K562 (cell line): ENCODE data around the gene SPSB1.
A peak's percentile ranks its signal among the peaks of the same experiment; 100 is the strongest.

Experiments
- BRF2 ChIP-seq: IDR thresholded peaks from 3 replicates; pipeline ENCODE4 v1.6.1; 2011; ENCODE audit warnings: borderline replicate concordance, mild to moderate bottlenecking; ENCODE audit not compliant: insufficient read length, insufficient read depth
- CEBPB ChIP-seq: fragments of 450-650 bp; IDR thresholded peaks from 2 replicates; pipeline ENCODE4 v1.6.1; 2016; ENCODE audit warnings: missing genetic modification characterization, missing compliant biosample characterization
- GMEB1 ChIP-seq: fragments of 250-450 bp; sonication (Bioruptor Pico); IDR thresholded peaks from 2 replicates; pipeline ENCODE4 v1.4.0; 2020; ENCODE audit warnings: mild to moderate bottlenecking
- MBD1 ChIP-seq: fragments of 250-450 bp; sonication (Bioruptor Pico); IDR thresholded peaks from 2 replicates; pipeline ENCODE4 v1.8.0; 2022; ENCODE audit warnings: inconsistent platforms
- MEIS2 ChIP-seq: fragments of 450-650 bp; IDR thresholded peaks from 2 replicates; pipeline ENCODE4 v1.6.1; 2014; ENCODE audit warnings: mild to moderate bottlenecking; ENCODE audit not compliant: partially characterized antibody
- MTA3 ChIP-seq: fragments of 450-650 bp; formaldehyde crosslinking; IDR thresholded peaks from 2 replicates; pipeline ENCODE4 v1.6.1; 2017; ENCODE audit warnings: mild to moderate bottlenecking, borderline replicate concordance
- SRSF1 ChIP-seq: fragments of 200-400 bp; formaldehyde crosslinking; IDR thresholded peaks from 2 replicates; pipeline ENCODE4 v1.6.1; 2017; ENCODE audit warnings: mild to moderate bottlenecking, low read depth, low read length, moderate library complexity
- YBX1 ChIP-seq: fragments of 450-650 bp; IDR thresholded peaks from 2 replicates; pipeline ENCODE4 v1.7.1; 2016; ENCODE audit warnings: mild to moderate bottlenecking
- TF ChIP-seq, protein P1 (sequence below), 3 experiments: fragments of 200-800 bp in 1 of 3; fragments of 250-450 bp in 1 of 3; fragments of 450-650 bp in 1 of 3; sonication (Bioruptor Pico) in 1 of 3; sonication (Bioruptor generic) in 1 of 3; formaldehyde crosslinking in 1 of 3; IDR thresholded peaks; 2 replicates each; pipeline versions ENCODE4 v1.6.1 to v1.8.0; 2016 to 2022; ENCODE audit warnings: mild to moderate bottlenecking in 2 of 3, missing genetic modification characterization in 2 of 3, missing compliant biosample characterization in 1 of 3, moderate library complexity in 1 of 3
- TF ChIP-seq, protein P2 (sequence below), 3 experiments: IDR thresholded peaks in 2 of 3; conservative IDR thresholded peaks in 1 of 3; 2 replicates each; pipeline ENCODE4 v1.5.1; 2011 to 2012; ENCODE audit warnings: low read length in 3 of 3, mild to moderate bottlenecking in 3 of 3, control low read depth in 2 of 3, improper control_type of control experiment in 1 of 3, inconsistent platforms in 1 of 3, low read depth in 1 of 3, mixed read lengths in 1 of 3, moderate library complexity in 1 of 3; ENCODE audit not compliant: insufficient read depth in 2 of 3

DNA sequence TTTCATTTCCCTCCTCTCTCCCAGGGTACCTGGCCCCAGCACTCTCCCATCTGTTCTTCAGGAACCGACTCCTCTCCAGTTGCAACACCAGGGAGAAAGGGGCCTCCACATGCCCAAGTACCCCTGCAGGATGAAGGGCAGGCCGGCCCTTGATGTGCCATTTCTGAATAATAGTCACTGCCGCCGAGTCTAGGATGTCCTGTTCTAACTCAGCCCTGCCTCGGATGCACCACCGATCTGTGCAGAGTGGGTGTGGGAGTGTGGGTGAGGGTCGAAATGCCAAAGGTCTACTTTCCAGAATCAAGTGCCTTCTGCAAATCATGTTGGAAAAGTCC is 25.4 kb upstream of the SPSB1 start:
- TF ChIP-seq CEBPB (tag): no peak
- TF ChIP-seq YBX1: no peak
- TF ChIP-seq, protein P1, sequence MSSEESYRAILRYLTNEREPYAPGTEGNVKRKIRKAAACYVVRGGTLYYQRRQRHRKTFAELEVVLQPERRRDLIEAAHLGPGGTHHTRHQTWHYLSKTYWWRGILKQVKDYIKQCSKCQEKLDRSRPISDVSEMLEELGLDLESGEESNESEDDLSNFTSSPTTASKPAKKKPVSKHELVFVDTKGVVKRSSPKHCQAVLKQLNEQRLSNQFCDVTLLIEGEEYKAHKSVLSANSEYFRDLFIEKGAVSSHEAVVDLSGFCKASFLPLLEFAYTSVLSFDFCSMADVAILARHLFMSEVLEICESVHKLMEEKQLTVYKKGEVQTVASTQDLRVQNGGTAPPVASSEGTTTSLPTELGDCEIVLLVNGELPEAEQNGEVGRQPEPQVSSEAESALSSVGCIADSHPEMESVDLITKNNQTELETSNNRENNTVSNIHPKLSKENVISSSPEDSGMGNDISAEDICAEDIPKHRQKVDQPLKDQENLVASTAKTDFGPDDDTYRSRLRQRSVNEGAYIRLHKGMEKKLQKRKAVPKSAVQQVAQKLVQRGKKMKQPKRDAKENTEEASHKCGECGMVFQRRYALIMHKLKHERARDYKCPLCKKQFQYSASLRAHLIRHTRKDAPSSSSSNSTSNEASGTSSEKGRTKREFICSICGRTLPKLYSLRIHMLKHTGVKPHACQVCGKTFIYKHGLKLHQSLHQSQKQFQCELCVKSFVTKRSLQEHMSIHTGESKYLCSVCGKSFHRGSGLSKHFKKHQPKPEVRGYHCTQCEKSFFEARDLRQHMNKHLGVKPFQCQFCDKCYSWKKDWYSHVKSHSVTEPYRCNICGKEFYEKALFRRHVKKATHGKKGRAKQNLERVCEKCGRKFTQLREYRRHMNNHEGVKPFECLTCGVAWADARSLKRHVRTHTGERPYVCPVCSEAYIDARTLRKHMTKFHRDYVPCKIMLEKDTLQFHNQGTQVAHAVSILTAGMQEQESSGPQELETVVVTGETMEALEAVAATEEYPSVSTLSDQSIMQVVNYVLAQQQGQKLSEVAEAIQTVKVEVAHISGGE (CRISPR knock-in tag; IDR thresholded peaks at IDR 0.05): no peak
- TF ChIP-seq MEIS2: no peak
- no peak for TF ChIP-seq SRSF1
- no peak for TF ChIP-seq MBD1 (CRISPR knock-in tag)
- no peak for TF ChIP-seq GMEB1 (CRISPR knock-in tag)
- no peak for TF ChIP-seq MTA3
- TF ChIP-seq BRF2: no peak
- TF ChIP-seq, protein P2, sequence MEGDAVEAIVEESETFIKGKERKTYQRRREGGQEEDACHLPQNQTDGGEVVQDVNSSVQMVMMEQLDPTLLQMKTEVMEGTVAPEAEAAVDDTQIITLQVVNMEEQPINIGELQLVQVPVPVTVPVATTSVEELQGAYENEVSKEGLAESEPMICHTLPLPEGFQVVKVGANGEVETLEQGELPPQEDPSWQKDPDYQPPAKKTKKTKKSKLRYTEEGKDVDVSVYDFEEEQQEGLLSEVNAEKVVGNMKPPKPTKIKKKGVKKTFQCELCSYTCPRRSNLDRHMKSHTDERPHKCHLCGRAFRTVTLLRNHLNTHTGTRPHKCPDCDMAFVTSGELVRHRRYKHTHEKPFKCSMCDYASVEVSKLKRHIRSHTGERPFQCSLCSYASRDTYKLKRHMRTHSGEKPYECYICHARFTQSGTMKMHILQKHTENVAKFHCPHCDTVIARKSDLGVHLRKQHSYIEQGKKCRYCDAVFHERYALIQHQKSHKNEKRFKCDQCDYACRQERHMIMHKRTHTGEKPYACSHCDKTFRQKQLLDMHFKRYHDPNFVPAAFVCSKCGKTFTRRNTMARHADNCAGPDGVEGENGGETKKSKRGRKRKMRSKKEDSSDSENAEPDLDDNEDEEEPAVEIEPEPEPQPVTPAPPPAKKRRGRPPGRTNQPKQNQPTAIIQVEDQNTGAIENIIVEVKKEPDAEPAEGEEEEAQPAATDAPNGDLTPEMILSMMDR (IDR thresholded peaks at IDR 0.05 in 2 of 3, conservative IDR thresholded peaks at IDR 0.05 in 1 of 3; ENCODE audit: insufficient read depth in 2 of 3, low read depth in 1 of 3, low read length in 3 of 3): 0 out of 6 replicates have a peak, but pooled peaks of 1 of the 3 experiments have one; percentile 7
